HG02943 (cell line): ENCODE measurements around the gene ARMH1.
A peak's percentile ranks its signal among the peaks of the same experiment; 100 is the strongest.
"Not testable (repeated sequence)": the region's sequence is repeated elsewhere in the genome, so short reads cannot be mapped to it uniquely, and the experiment has no call there.

Experiments used
- ATAC-seq: cut with Tn5 transposase; IDR thresholded peaks from one replicate; pipeline ENCODE4 v1.9.1; 2021; ENCODE audit warnings: mild to moderate bottlenecking, low read depth, moderate library complexity; ENCODE audit not compliant: unreplicated experiment

Gene ARMH1

DNA sequence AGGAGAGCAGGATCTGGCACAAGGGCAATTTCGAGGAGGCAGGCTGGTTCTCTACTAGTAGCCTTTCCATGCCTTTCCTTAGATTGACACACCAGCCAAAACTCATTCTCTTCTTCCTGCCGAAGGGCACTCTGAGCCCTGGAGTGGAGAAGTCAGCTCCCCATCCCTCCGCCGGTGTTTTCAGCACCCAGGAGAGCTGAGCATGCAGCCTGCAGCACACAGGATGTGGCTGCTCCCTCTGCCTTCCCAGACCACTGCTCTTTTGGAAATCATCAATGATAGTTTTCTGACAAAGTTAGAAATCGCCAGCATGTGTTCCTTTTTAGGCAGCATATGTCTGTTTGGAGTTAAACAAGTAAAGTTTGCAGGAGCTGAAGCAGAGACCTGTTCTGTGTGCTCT, 44.8 kb downstream of the ARMH1 start:
- ATAC-seq: no peak

- ATAC-seq: no peak
Observed at GRCh38 chr1:44720281-44720680, 45.8 kb downstream of the ARMH1 start.

- ATAC-seq: peak; percentile 65
Observed at GRCh38 chr1:44721485-44722361, 47.2 kb downstream of the ARMH1 start.

DNA sequence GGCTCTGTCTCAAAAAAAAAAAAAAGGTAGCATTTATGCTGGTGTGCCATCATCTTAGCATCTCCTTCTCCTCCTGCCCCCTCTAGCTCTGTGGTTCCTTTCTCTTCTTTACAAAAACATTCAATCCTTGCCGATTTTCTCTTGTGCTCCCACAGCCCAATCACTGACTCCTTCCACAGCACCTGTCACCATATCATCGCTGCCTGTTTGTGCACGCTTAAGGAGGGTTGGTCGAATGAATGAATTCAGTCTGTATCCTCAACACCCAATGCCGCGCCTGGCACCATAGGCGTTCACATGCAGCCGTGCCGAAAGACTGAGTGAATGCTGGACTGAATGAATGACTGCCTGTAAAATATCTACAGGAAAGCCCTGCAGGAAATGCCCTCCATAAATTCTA, 48.5 kb downstream of the ARMH1 start:
- no peak for ATAC-seq

DNA sequence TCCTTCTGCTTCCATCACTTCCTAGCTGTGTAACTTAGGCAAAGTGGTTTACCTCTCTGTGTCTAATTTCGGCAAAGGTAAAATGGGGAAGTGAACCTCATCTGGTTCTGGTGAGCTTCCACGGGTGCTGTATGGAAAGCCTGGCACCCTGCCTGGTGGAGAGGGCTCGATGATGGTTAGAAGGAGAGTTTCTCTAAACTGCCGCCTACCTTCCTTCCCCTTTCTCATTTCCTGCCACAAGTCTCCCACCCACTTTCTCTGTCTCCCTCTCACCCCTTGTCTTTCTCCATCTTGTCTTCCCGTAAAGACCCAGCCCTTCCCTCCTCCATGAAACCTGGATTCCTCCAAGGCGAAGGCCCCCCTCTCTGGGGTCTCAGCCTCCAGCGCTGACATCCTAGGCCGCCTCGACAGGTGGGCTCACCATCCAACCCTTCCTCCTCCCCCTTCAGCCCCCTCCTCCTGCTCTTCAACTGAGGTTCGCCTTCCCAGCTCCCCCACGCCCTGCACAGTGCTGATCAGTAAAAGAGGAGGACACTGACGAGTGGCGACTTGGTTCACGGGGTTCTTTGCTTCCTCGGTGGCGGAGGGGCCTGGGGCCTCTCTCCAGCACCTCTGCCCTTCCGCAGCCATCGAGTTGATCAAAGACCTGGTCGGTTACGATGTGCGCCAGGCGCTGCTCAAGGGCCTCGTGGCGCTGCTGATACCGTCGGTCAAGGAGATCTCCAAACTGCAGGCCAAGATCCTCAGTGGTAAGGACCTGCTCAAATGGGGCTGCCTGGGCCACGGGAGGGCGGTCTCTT, 49.2 kb downstream of the ARMH1 start:
- no peak for ATAC-seq

DNA sequence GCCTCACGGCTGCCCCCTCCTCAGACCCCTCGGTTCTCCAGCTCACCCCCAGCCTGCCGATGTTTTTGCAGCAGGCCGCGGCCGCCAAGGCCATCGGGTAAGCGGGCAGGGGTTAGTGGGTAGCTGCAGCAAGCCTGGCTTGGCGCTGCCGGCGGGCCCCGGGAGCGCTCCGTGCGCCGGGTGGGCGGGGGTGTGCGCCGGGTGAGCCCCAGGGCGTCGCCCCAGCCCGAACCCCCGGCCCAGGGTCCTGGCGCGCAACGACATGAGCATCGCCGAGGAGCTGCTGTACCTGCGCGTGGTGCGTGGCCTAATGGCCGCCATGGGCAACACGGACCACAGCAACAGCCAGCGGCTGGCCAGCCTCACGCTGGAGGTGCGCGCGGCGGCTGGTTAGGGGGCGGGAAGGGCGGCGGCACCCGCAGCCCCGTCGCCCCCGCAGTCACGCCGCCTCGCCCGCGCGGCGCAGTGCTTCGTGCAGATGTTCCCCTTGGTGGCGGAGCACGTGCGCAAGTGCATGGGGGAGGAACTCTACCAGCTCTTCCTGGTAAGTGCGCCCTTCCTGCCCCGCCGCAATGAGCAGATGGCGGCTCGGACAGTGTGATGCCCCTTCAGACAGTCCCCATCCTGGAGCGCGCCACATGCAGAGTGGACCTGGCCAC, 49.9 kb downstream of the ARMH1 start:
- ATAC-seq: no peak

GRCh38 chr1:44724955-44725698, 50.6 kb downstream of the ARMH1 start:
- no peak for ATAC-seq

- peak; percentile 57 for ATAC-seq
Observed at GRCh38 chr1:44730741-44731512, 56.4 kb downstream of the ARMH1 start, which contains the start of gene RNU5D-1. Gene RNU5D-1, minus strand, starts transcription at chr1:44731170.

DNA sequence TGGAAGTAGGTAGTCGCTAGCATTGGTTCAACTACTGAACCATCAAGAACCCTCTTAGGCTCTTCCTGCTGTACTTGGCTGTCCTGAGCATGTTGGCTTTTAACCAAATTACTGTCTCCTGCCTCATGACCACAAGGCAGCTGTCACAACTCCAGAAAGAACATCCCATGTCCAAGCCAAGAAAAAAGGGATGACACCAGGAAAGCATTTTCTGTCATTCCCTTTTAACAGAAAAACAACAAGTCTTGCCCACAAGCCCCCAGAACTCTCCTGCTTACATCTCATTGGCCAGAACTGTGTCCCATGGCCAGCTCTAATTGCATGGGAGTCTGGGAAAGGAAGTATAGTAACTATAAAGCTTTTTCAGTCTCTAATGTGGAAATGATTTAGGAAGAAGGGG, 58.9 kb downstream of the ARMH1 start:
- no peak for ATAC-seq

DNA sequence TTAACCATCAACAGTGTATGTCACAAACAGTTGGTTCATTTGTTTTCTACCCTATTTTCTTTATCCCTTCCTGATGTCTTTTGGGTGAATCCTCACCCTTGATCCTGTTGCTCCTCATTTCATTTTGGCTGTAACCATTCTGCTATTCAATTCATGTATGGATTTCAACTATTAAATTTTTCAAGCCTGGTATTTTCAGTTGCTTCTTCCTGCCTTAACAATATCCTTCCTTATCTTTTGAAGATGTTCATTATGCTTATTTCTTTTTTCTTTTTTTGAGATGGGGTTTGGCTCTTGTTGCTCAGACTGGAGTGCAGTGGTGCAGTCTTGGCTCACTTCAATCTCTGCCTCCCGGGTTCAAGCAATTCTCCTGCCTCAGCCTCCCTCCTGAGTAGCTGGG, 59.3 kb downstream of the ARMH1 start:
- no peak for ATAC-seq

- no peak for ATAC-seq
Observed at GRCh38 chr1:44735992-44736391, 61.5 kb downstream of the ARMH1 start.

- ATAC-seq: not testable (repeated sequence)
Observed at GRCh38 chr1:44738953-44739306, 64.4 kb downstream of the ARMH1 start.

DNA sequence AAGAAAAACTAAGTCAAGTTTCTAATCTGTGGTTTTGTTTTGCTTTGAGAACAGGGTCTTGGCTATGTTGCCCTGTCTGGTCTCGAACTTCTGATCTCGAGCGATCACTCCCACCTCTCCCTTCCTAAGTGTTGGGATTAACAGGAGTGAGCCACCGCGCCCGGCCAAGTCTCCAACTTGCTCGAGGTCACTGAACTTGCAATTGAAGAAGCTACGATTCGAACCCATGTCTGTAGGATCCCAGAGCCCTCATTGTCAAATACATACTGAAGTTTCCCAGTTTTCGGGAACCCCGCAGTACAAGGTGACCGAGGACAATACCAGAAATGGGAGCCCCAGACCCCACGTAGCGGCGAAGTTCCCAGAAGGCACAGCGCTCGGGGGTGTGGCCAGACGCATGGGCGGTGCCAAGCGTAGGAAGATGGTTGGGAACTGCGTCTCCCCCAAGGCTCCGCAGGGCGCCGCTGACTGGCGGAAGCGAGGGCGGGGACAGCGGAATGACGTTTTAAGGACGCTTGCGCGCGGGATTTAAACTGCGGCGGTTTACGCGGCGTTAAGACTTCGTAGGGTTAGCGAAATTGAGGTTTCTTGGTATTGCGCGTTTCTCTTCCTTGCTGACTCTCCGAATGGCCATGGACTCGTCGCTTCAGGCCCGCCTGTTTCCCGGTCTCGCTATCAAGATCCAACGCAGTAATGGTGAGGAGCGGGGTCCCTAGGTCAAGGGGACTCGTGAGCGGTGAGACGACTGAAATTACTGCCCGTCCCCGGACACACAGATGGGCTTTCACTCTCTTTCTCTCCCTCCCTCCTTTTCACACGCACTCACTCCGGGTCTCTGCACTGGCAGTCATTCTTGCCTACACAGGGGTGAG, 65.0 kb downstream of the ARMH1 start, which contains the start of gene KIF2C:
KIF2C (plus strand) TSS at position 531 of the 872 bp plus-strand sequence; CDS start at position 627, 96 bp downstream.
- ATAC-seq: peak; percentile 97

DNA sequence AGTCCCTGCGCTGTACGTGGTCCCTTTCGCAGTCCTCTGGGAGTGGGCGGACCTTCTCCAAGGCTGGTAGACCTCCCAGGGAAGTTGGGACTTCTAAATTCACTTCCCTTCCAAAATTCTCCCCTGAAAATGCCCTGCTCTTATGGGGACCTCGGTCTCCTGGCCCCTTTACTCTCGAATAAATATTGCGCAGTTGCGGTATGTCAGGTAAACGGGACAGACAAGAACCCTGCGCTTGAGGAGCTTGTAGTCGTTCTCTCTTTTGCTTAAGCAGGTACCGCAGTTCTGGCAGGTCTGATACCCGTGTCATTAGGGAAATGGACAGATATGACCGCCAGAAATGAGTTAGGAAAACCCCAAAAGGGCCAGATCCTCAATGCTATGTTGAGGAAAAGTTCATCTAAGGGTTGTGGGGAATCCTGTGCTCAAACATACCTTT, 65.7 kb downstream of the ARMH1 start:
- no peak for ATAC-seq

- no peak for ATAC-seq
Observed at GRCh38 chr1:44743211-44743610, 68.7 kb downstream of the ARMH1 start.

- no peak for ATAC-seq
Observed at GRCh38 chr1:44747878-44748277, 73.4 kb downstream of the ARMH1 start.

DNA sequence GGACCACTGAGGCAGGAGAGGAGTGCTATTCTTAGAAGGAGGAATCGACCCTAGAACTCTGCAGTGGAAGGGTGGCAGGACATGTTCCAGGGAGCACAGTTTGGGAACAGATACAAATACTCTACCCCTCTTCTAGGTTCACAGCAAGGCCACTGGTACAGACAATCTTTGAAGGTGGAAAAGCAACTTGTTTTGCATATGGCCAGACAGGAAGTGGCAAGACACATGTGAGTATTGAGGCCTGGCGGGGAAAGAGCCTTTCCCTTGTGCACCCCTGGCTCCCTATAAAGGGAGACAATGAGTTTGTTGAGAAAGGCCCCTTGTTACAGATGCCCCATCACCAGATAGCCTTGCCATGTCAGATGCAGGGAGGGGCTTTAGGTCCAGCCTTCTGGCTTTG, 82.9 kb downstream of the ARMH1 start:
- ATAC-seq: no peak

DNA sequence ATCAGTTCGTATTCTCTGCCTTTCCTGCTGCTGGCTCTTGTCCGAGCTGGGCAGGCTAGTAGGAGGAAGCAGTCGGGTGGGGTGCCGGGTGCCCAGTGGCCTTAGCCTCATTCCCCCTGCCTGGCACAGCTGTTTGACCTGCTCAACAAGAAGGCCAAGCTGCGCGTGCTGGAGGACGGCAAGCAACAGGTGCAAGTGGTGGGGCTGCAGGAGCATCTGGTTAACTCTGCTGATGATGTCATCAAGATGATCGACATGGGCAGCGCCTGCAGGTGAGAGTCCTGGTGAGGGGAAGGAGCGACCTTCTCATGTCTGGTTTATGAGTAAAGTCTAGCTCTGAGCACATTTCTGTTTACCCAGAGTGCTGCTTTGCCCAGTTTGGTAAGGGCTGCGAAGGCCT, 84.6 kb downstream of the ARMH1 start:
- no peak for ATAC-seq

- no peak for ATAC-seq
Observed at GRCh38 chr1:44760876-44761275, 86.4 kb downstream of the ARMH1 start.
